ENCODE data around the gene SMCO2.

Gene SMCO2

GRCh38 chr12:27453421-27453820 is 6.9 kb downstream of the SMCO2 start:
- no peaks in the 10 kb centered on the region for H3K36me3 ChIP-seq
- no peak for TF ChIP-seq CTCF (IDR thresholded peaks at IDR 0.05)
- no peaks in the 10 kb centered on the region for H3K4me1 ChIP-seq (ENCODE audit: control insufficient read depth in 1 of 2, insufficient read depth in 1 of 2, low read depth in 1 of 2, low read length in 1 of 2)
- H3K9me3 ChIP-seq, result no peaks in the 10 kb centered on the region
- no peak overlapping the region for H3K4me3 ChIP-seq (ENCODE audit: low read depth in 1 of 2, low read length in 1 of 2)
- H3K27ac ChIP-seq, result no peak overlapping the region
- H3K27me3 ChIP-seq, result no peaks in the 10 kb centered on the region

GRCh38 chr12:27455589-27455988 is 9.1 kb downstream of the SMCO2 start:
- peaks cover 15% of the 10 kb centered on the region for H3K27me3 ChIP-seq
- no peak for TF ChIP-seq CTCF (IDR thresholded peaks at IDR 0.05)
- no peaks in the 10 kb centered on the region for H3K4me1 ChIP-seq (ENCODE audit: control insufficient read depth in 1 of 2, insufficient read depth in 1 of 2, low read depth in 1 of 2, low read length in 1 of 2)
- no peaks in the 10 kb centered on the region for H3K9me3 ChIP-seq
- H3K4me3 ChIP-seq (ENCODE audit: low read depth in 1 of 2, low read length in 1 of 2), result no peak overlapping the region
- no peak overlapping the region for H3K27ac ChIP-seq
- no peaks in the 10 kb centered on the region for H3K36me3 ChIP-seq

GRCh38 chr12:27456618-27457017 is 10.1 kb downstream of the SMCO2 start:
- Histone ChIP-seq H3K4me1 (ENCODE audit: control insufficient read depth in 1 of 2, insufficient read depth in 1 of 2, low read depth in 1 of 2, low read length in 1 of 2) (no peaks in the 10 kb centered on the region), H3K27ac (no peak overlapping the region), H3K9me3 (no peaks in the 10 kb centered on the region), H3K4me3 (ENCODE audit: low read depth in 1 of 2, low read length in 1 of 2) (no peak overlapping the region), H3K27me3 (peaks cover 25% of the 10 kb centered on the region), H3K36me3 (no peaks in the 10 kb centered on the region)
- no peak for TF ChIP-seq CTCF (IDR thresholded peaks at IDR 0.05)

- no peak overlapping the region for H3K27ac ChIP-seq
- no peak overlapping the region for H3K4me3 ChIP-seq (ENCODE audit: low read depth in 1 of 2, low read length in 1 of 2)
Observed at GRCh38 chr12:27460471-27460978, 14.0 kb downstream of the SMCO2 start.

GRCh38 chr12:27462151-27462694 is 15.7 kb downstream of the SMCO2 start:
- Histone ChIP-seq H3K4me1 (ENCODE audit: control insufficient read depth in 1 of 2, insufficient read depth in 1 of 2, low read depth in 1 of 2, low read length in 1 of 2) (no peaks in the 10 kb centered on the region), H3K9me3 (no peaks in the 10 kb centered on the region), H3K27ac (no peak overlapping the region), H3K27me3 (peaks cover 52% of the 10 kb centered on the region), H3K4me3 (ENCODE audit: low read depth in 1 of 2, low read length in 1 of 2) (no peak overlapping the region), H3K36me3 (no peaks in the 10 kb centered on the region)
- TF ChIP-seq CTCF (IDR thresholded peaks at IDR 0.05), result no peak

More at GRCh38 chr12:27460471-27460978, 14.0 kb downstream of the SMCO2 start:
- H3K4me1 ChIP-seq (ENCODE audit: control insufficient read depth in 1 of 2, insufficient read depth in 1 of 2, low read depth in 1 of 2, low read length in 1 of 2), result no peaks in the 10 kb centered on the region
- no peaks in the 10 kb centered on the region for H3K9me3 ChIP-seq
- no peaks in the 10 kb centered on the region for H3K36me3 ChIP-seq
- no peak for TF ChIP-seq CTCF (IDR thresholded peaks at IDR 0.05)
- peaks cover 52% of the 10 kb centered on the region for H3K27me3 ChIP-seq
